Natural killer cell (primary cell): ENCODE results near the gene RAC2. TPM values are rescaled to one million over a fixed set of nuclear protein-coding genes. Genes with fewer than 3 reads are reported as not detected.

ENCODE experiments used
- ATAC-seq, 3 donors: fragments of 150-1000 bp in 2 of 3; fragments of 200-7000 bp in 1 of 3; cut with Tn5 transposase; 1 replicate in 1 of 3; 2 replicates in 2 of 3; pipeline ENCODE4 v1.10.0; 2021; ENCODE audit warnings: mild to moderate bottlenecking in 2 of 3, moderate library complexity in 2 of 3
- DNase-seq, 2 donors: peaks; one replicate each; pipeline versions ENCODE4 v3.0.0 to v3.0.0-alpha.2; 2013 to 2021; ENCODE audit warnings: mixed read lengths in 1 of 2
- H3K27ac ChIP-seq: one replicate; pipeline ENCODE4 v1.5.1; 2013; ENCODE audit warnings: mild to moderate bottlenecking, low read length
- H3K27me3 ChIP-seq: one replicate; pipeline ENCODE4 v1.6.1; 2013; ENCODE audit warnings: low read length; ENCODE audit not compliant: control insufficient read depth, insufficient read depth
- H3K36me3 ChIP-seq: one replicate; pipeline ENCODE4 v1.6.1; 2013; ENCODE audit warnings: low read length; ENCODE audit not compliant: control insufficient read depth, insufficient read depth
- H3K4me1 ChIP-seq: one replicate; pipeline ENCODE4 v1.6.1; 2013; ENCODE audit warnings: low read length; ENCODE audit not compliant: control insufficient read depth, insufficient read depth
- H3K4me3 ChIP-seq: one replicate; pipeline ENCODE4 v1.5.1; 2013; ENCODE audit warnings: low read length
- H3K9me3 ChIP-seq: one replicate; pipeline ENCODE4 v1.6.1; 2013; ENCODE audit warnings: low read length; ENCODE audit not compliant: control insufficient read depth, insufficient read depth
- H3K27ac Mint-ChIP-seq, 2 donors: one replicate each; pipeline ENCODE4 v1.8.0; 2022; ENCODE audit warnings: mild to moderate bottlenecking in 2 of 2, mixed read lengths in 2 of 2, moderate library complexity in 1 of 2
- H3K27me3 Mint-ChIP-seq, 2 donors: one replicate each; pipeline ENCODE4 v1.8.0; 2022; ENCODE audit warnings: low read depth in 2 of 2, mixed read lengths in 2 of 2
- H3K36me3 Mint-ChIP-seq: one replicate; pipeline ENCODE4 v1.8.0; 2022; ENCODE audit warnings: mixed read lengths
- H3K4me1 Mint-ChIP-seq, 2 donors: one replicate each; pipeline ENCODE4 v1.8.0; 2022; ENCODE audit warnings: mixed read lengths in 2 of 2
- H3K4me3 Mint-ChIP-seq: one replicate; pipeline ENCODE4 v1.8.0; 2022; ENCODE audit warnings: mild to moderate bottlenecking, moderate library complexity, mixed read lengths
- H3K9me3 Mint-ChIP-seq, 2 donors: one replicate each; pipeline ENCODE4 v1.8.0; 2022; ENCODE audit warnings: mixed read lengths in 2 of 2
- CTCF ChIP-seq: fragments of 200-600 bp; IDR thresholded peaks from one replicate; pipeline ENCODE4 v1.8.0; 2022; ENCODE audit warnings: antibody characterized with exemption
- whole genome bisulfite sequencing: methylation state at CpG from one replicate; pipeline ENCODE4 v1.1.7; 2013; ENCODE audit warnings: missing lambda C conversion rate; ENCODE audit not compliant: insufficient coverage; 5-methylcytosine and 5-hydroxymethylcytosine counted together
- intact Hi-C: fragments of 100-400 bp; cut with micrococcal nuclease; formaldehyde crosslinking; loops from one replicate; pipeline ENCODE4 v1.14.2; 2022
- total RNA-seq, 4 donors: library from RNA; stranded (reverse); fragments of 120-200 nt in 1 of 4; gene quantifications; one replicate each; pipeline versions ENCODE4 v1.2.3 to v1.2.4, GENCODE V29; 2013 to 2022

RAC2 gene
- total RNA-seq, 3 donors from 2014 or later (not counting 1 experiment from before 2014, with no cell fraction given): 647 to 744 (median 741) TPM

GRCh38 chr22:37229805-37230672 lies 14.0 kb downstream of the RAC2 start:
- 0% methylated on average over 8 of the region's 8 CpGs for WGBS
- H3K27me3 ChIP-seq: no peaks in the 10 kb centered on the region
- peak overlapping the region; percentile 11 for H3K4me3 ChIP-seq
- Mint-ChIP-seq H3K27ac (peak overlapping the region; percentile 93 to 98), H3K4me3 (peak overlapping the region; percentile 81), H3K4me1 (peaks cover 82 to 90% of the 10 kb centered on the region in 2 donors), H3K36me3 (peaks cover 8% of the 10 kb centered on the region), H3K27me3 (no peaks in the 10 kb centered on the region), H3K9me3 (no peaks in the 10 kb centered on the region)
- H3K27ac ChIP-seq: peak overlapping the region; percentile 97
- no peak for TF ChIP-seq CTCF
- H3K4me1 ChIP-seq: peaks cover 94% of the 10 kb centered on the region
- DNase-seq (peak; percentile 85 to 96), ATAC-seq (peak; percentile 78 to 93 (median 93))
- intact Hi-C loops: loop anchor here (1.0 to 5.0 kb wide), 4 partner anchors 14 to 68 kb away; partner anchors contain the start of gene RAC2
- peaks cover 85% of the 10 kb centered on the region for H3K36me3 ChIP-seq
- no peaks in the 10 kb centered on the region for H3K9me3 ChIP-seq

- intact Hi-C loops: loop anchor here (2.0 to 5.0 kb wide), 2 partner anchors 30 to 33 kb away; no protein-coding TSS in a partner anchor
- DNase-seq: peak; percentile 55 to 79
- no peak for TF ChIP-seq CTCF
- H3K4me1 ChIP-seq: peaks cover 94% of the 10 kb centered on the region
- H3K27me3 ChIP-seq: no peaks in the 10 kb centered on the region
- H3K9me3 Mint-ChIP-seq: no peaks in the 10 kb centered on the region
- H3K27me3 Mint-ChIP-seq: no peaks in the 10 kb centered on the region
- peak overlapping the region; percentile 11 for H3K4me3 ChIP-seq
- H3K36me3 Mint-ChIP-seq: peaks cover 14% of the 10 kb centered on the region
- peaks cover 85% of the 10 kb centered on the region for H3K36me3 ChIP-seq
- H3K27ac ChIP-seq: peak overlapping the region; percentile 97
- H3K9me3 ChIP-seq: no peaks in the 10 kb centered on the region
- H3K4me3 Mint-ChIP-seq: peak overlapping the region; percentile 81
- peak overlapping the region; percentile 93 to 98 for H3K27ac Mint-ChIP-seq
- H3K4me1 Mint-ChIP-seq: peaks cover 82 to 90% of the 10 kb centered on the region in 2 donors
- 51% methylated on average over 7 of the region's 7 CpGs for WGBS
- ATAC-seq: peak; percentile 38 to 59 (median 49)
Measured at GRCh38 chr22:37229012-37229804, 14.9 kb downstream of the RAC2 start.

DNA sequence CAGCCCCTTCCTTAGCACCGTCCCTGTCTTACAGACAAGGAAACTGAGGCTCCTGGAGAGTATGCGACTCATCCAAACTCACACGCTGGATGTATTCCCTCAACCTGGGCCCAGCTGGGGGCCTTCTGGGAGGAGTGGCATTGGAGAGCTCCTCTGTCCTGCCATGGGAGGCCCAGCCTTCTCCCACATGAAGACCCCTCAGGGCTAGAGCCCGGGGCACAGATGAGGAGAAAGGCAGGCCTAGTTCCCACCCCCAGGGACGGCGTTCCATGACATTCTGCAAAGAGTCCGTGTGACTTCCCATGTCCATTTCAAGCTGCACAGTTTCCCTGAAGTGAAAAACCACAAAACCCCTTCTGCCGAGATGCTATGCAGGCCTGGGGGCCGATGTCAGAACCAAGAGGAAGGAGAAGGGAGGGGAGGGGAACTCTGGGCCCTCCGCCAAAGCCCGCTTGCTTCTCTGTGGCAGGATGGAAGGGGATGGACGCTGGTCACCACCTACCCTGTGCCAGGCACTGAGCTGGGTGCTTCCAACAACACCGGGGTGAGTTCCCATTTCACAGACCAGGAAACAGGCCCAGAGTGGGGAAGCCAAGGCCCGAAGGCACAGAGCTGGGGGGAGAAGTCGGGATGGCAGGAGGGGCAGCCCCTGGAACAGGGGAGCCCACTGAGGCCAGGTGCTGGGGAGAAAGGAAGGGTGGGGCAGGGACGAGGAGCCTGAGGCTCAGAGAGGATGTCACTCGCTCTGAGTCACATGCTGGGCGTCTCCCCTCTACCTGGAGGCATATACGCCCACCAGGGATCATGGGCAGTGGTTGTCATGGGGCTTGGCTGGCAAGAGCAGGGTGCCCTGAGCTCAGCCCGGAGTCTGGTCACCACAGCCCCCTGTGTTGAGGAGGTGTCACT lies 15.7 kb downstream of the RAC2 start:
- H3K36me3 Mint-ChIP-seq: peaks cover 20% of the 10 kb centered on the region
- peak in 1 of 3 donors; percentile 9 for ATAC-seq

More for the DNA sequence above, 15.7 kb downstream of the RAC2 start:
- no peaks in the 10 kb centered on the region for H3K9me3 ChIP-seq
- H3K4me3 Mint-ChIP-seq: peak overlapping the region; percentile 81
- no peak for TF ChIP-seq CTCF
- H3K4me3 ChIP-seq: no peak overlapping the region
- H3K27me3 Mint-ChIP-seq: no peaks in the 10 kb centered on the region
- H3K4me1 Mint-ChIP-seq: peaks cover 82 to 90% of the 10 kb centered on the region in 2 donors
- peaks cover 94% of the 10 kb centered on the region for H3K4me1 ChIP-seq
- H3K36me3 ChIP-seq: peaks cover 85% of the 10 kb centered on the region
- H3K9me3 Mint-ChIP-seq: no peaks in the 10 kb centered on the region
- H3K27me3 ChIP-seq: no peaks in the 10 kb centered on the region
- H3K27ac Mint-ChIP-seq: peak overlapping the region; percentile 93 to 98
- intact Hi-C loops: loop anchor here (2.0 to 5.0 kb wide), 2 partner anchors 30 to 34 kb away; no protein-coding TSS in a partner anchor
- WGBS: 25% methylated on average over 20 of the region's 20 CpGs
- H3K27ac ChIP-seq: peak overlapping the region; percentile 97
- peak; percentile 36 to 67 for DNase-seq
